CD4-positive, alpha-beta T cell (primary cell): ENCODE data around the gene SETBP1. TPM values are rescaled to one million over a fixed set of nuclear protein-coding genes. Genes with fewer than 3 reads are reported as not detected.

Experiments used
- ATAC-seq: fragments of 200-7000 bp; cut with Tn5 transposase; one replicate; pipeline ENCODE4 v1.10.0; 2022; ENCODE audit warnings: mild to moderate bottlenecking; ENCODE audit not compliant: poor library complexity
- CTCF ChIA-PET: fragments of 350-600 bp; sonication (Branson Sonifier 250); formaldehyde crosslinking; loops from one replicate; lab custom pipeline; 2021; ENCODE audit warnings: antibody characterized with exemption, inconsistent platforms; lab: Charles Lee
- POLR2A ChIA-PET: fragments of 350-600 bp; sonication (Branson Sonifier 250); formaldehyde crosslinking; loops from one replicate; lab custom pipeline; 2021; ENCODE audit warnings: antibody characterized with exemption, inconsistent platforms; lab: Charles Lee
- DNase-seq, 14 experiments: peaks; one replicate each; pipeline ENCODE4 v3.0.0-alpha.2; 2013 to 2020; ENCODE audit warnings: mixed read lengths in 2 of 14
- H3K27ac ChIP-seq, 2 donors: one replicate each; pipeline versions ENCODE4 v1.5.1 to v1.7.0; 2013; ENCODE audit warnings: low read length in 2 of 2, low read depth in 1 of 2, mild to moderate bottlenecking in 1 of 2
- H3K27me3 ChIP-seq, 2 experiments: 1 replicate in 1 of 2; 2 replicates in 1 of 2; pipeline versions ENCODE4 v1.6.1 to v1.7.0; 2013; ENCODE audit warnings: low read length in 2 of 2, control low read depth in 1 of 2, mild to moderate bottlenecking in 1 of 2, moderate library complexity in 1 of 2; ENCODE audit not compliant: insufficient read depth in 2 of 2, control insufficient read depth in 1 of 2
- H3K36me3 ChIP-seq: one replicate; pipeline ENCODE4 v1.6.1; 2013; ENCODE audit warnings: low read length, control low read depth; ENCODE audit not compliant: insufficient read depth
- H3K4me1 ChIP-seq: one replicate; pipeline ENCODE4 v1.6.1; 2013; ENCODE audit warnings: low read length, control low read depth; ENCODE audit not compliant: insufficient read depth
- H3K4me3 ChIP-seq: one replicate; pipeline ENCODE4 v1.5.1; 2013; ENCODE audit warnings: mild to moderate bottlenecking, low read length, moderate library complexity
- H3K9me3 ChIP-seq, 2 experiments: 1 replicate in 1 of 2; 2 replicates in 1 of 2; pipeline versions ENCODE4 v1.6.1 to v1.7.0; 2013; ENCODE audit warnings: low read length in 2 of 2, mild to moderate bottlenecking in 2 of 2, control low read depth in 1 of 2, moderate library complexity in 1 of 2; ENCODE audit not compliant: control insufficient read depth in 1 of 2, insufficient read depth in 1 of 2
- H3K27ac Mint-ChIP-seq: one replicate; pipeline ENCODE4 v1.8.0; 2020; ENCODE audit warnings: mixed read lengths
- H3K27me3 Mint-ChIP-seq: one replicate; pipeline ENCODE4 v1.8.0; 2021; ENCODE audit warnings: mixed read lengths
- H3K36me3 Mint-ChIP-seq: one replicate; pipeline ENCODE4 v1.8.0; 2021; ENCODE audit warnings: low read depth, mixed read lengths
- H3K4me1 Mint-ChIP-seq: one replicate; pipeline ENCODE4 v1.8.0; 2021; ENCODE audit warnings: low read depth, mixed read lengths
- H3K4me3 Mint-ChIP-seq: one replicate; pipeline ENCODE4 v1.8.0; 2020; ENCODE audit warnings: mild to moderate bottlenecking, mixed read lengths
- H3K9me3 Mint-ChIP-seq: one replicate; pipeline ENCODE4 v1.8.0; 2020; ENCODE audit warnings: mixed read lengths
- CTCF ChIP-seq: fragments of 200-600 bp; IDR thresholded peaks from one replicate; pipeline ENCODE4 v1.8.0; 2022; ENCODE audit warnings: antibody characterized with exemption, mild to moderate bottlenecking
- intact Hi-C, 2 experiments: fragments of 100-400 bp; cut with DNase I in 1 of 2; cut with micrococcal nuclease in 1 of 2; formaldehyde crosslinking; loops; one replicate each; pipeline versions ENCODE4 v1.15.1 to v1.9.0; 2023 to 2025; cut with DNase I, micrococcal nuclease
- total RNA-seq, 174 experiments: library from RNA in 2 of 174; stranded (reverse) in 2 of 174; gene quantifications; one replicate each; pipeline ENCODE4 v1.2.3 and lab custom pipeline; 2021 to 2026

The SETBP1 gene
- total RNA-seq, 2 experiments from 2014 or later, result 0.25 to 0.41 TPM

- ChIA-PET CTCF (no interaction called here), POLR2A (no interaction called here)
- no peak overlapping the region for H3K27ac ChIP-seq
- Mint-ChIP-seq H3K27ac (no peak overlapping the region), H3K4me1 (no peaks in the 10 kb centered on the region), H3K9me3 (no peaks in the 10 kb centered on the region), H3K4me3 (no peak overlapping the region), H3K27me3 (no peaks in the 10 kb centered on the region), H3K36me3 (no peaks in the 10 kb centered on the region)
- peaks cover 0 to 2% of the 10 kb centered on the region in 2 experiments for H3K9me3 ChIP-seq
- no peaks in the 10 kb centered on the region for H3K36me3 ChIP-seq
- no peaks in the 10 kb centered on the region for H3K4me1 ChIP-seq
- H3K4me3 ChIP-seq, result no peak overlapping the region
- TF ChIP-seq CTCF, result no peak
- intact Hi-C loops, result no loop called here
- no peak for DNase-seq
- ATAC-seq, result no peak
- no peaks in the 10 kb centered on the region for H3K27me3 ChIP-seq
Measured at GRCh38 chr18:45057955-45058600, 377.4 kb downstream of the SETBP1 start.

- peak in 2 of 14 experiments; percentile 22 to 42 for DNase-seq
- Histone ChIP-seq H3K4me3 (no peak overlapping the region), H3K36me3 (no peaks in the 10 kb centered on the region), H3K9me3 (peaks cover 0 to 6% of the 10 kb centered on the region in 2 experiments), H3K4me1 (no peaks in the 10 kb centered on the region), H3K27ac (no peak overlapping the region), H3K27me3 (no peaks in the 10 kb centered on the region)
- H3K27me3 Mint-ChIP-seq, result no peaks in the 10 kb centered on the region
- intact Hi-C loops, result no loop called here
- CTCF ChIA-PET, result no interaction called here
- no peak for ATAC-seq
- no peaks in the 10 kb centered on the region for H3K9me3 Mint-ChIP-seq
- H3K4me1 Mint-ChIP-seq, result no peaks in the 10 kb centered on the region
- H3K4me3 Mint-ChIP-seq, result no peak overlapping the region
- H3K36me3 Mint-ChIP-seq, result no peaks in the 10 kb centered on the region
- TF ChIP-seq CTCF, result no peak
- no peak overlapping the region for H3K27ac Mint-ChIP-seq
- POLR2A ChIA-PET, result no interaction called here
Measured at GRCh38 chr18:45059695-45060094, 379.0 kb downstream of the SETBP1 start.

GRCh38 chr18:45060102-45060501 is 379.4 kb downstream of the SETBP1 start:
- Mint-ChIP-seq H3K4me1 (no peaks in the 10 kb centered on the region), H3K36me3 (no peaks in the 10 kb centered on the region), H3K27me3 (no peaks in the 10 kb centered on the region), H3K9me3 (no peaks in the 10 kb centered on the region), H3K27ac (no peak overlapping the region), H3K4me3 (no peak overlapping the region)
- Histone ChIP-seq H3K9me3 (peaks cover 0 to 6% of the 10 kb centered on the region in 2 experiments), H3K4me1 (no peaks in the 10 kb centered on the region), H3K4me3 (no peak overlapping the region), H3K27ac (no peak overlapping the region), H3K36me3 (no peaks in the 10 kb centered on the region), H3K27me3 (no peaks in the 10 kb centered on the region)
- intact Hi-C loops, result no loop called here
- TF ChIP-seq CTCF, result no peak
- DNase-seq (no peak), ATAC-seq (no peak)
- ChIA-PET POLR2A (no interaction called here), CTCF (no interaction called here)
